OCI-LY1 (cell line): Measurements from ENCODE around the gene HSP90AA1.
"Not testable (repeated sequence)": the region's sequence is repeated elsewhere in the genome, so short reads cannot be mapped to it uniquely, and the experiment has no call there.

Experiments used
- H2AFZ ChIP-seq: fragments of 200-600 bp; sonication (generic), shearing (Covaris generic); 2 replicates; pipeline ENCODE4 v1.6.0; 2014; ENCODE audit warnings: antibody characterized with exemption, mild to moderate bottlenecking, low read length
- H3F3A ChIP-seq: fragments of 200-600 bp; sonication (generic), shearing (Covaris generic); 2 replicates; pipeline ENCODE4 v1.6.0; 2014; ENCODE audit warnings: mild to moderate bottlenecking, antibody characterized with exemption, low read length, moderate library complexity; ENCODE audit not compliant: insufficient read depth
- H3K27ac ChIP-seq: fragments of 200-600 bp; sonication (generic); 2 replicates; pipeline ENCODE4 v1.5.1; 2014; ENCODE audit warnings: low read length, mixed run types, mild to moderate bottlenecking, low read depth; ENCODE audit not compliant: poor library complexity, severe bottlenecking
- H3K27me3 ChIP-seq: fragments of 200-600 bp; sonication (generic); 2 replicates; pipeline ENCODE4 v1.6.0; 2014; ENCODE audit warnings: antibody characterized with exemption, mild to moderate bottlenecking, low read length, moderate library complexity; ENCODE audit not compliant: insufficient read depth
- H3K36me3 ChIP-seq: fragments of 200-600 bp; sonication (generic); 2 replicates; pipeline ENCODE4 v1.6.1; 2014; ENCODE audit warnings: mild to moderate bottlenecking, antibody characterized with exemption, low read length, moderate library complexity, mixed read lengths; ENCODE audit not compliant: insufficient read depth
- H3K4me1 ChIP-seq: fragments of 200-600 bp; sonication (generic); 2 replicates; pipeline ENCODE4 v1.5.1; 2014; ENCODE audit warnings: mild to moderate bottlenecking, low read length, moderate library complexity; ENCODE audit not compliant: insufficient read depth, severe bottlenecking
- H3K4me2 ChIP-seq: fragments of 200-600 bp; sonication (generic), shearing (Covaris generic); 2 replicates; pipeline ENCODE4 v1.6.1; 2014; ENCODE audit warnings: low read length
- H3K4me3 ChIP-seq: fragments of 200-600 bp; sonication (generic); 2 replicates; pipeline ENCODE4 v1.5.1; 2014; ENCODE audit warnings: low read length, low read depth, mild to moderate bottlenecking, mixed read lengths; ENCODE audit not compliant: poor library complexity, severe bottlenecking
- H3K79me2 ChIP-seq: fragments of 200-600 bp; shearing (Covaris generic); 2 replicates; pipeline ENCODE4 v1.6.1; 2016; ENCODE audit warnings: mixed run types, low read length, mixed read lengths; ENCODE audit not compliant: insufficient read depth
- H3K9ac ChIP-seq: fragments of 200-600 bp; sonication (generic), shearing (Covaris generic); 2 replicates; pipeline ENCODE4 v1.6.1; 2014; ENCODE audit warnings: mild to moderate bottlenecking, low read length, mixed read lengths
- H3K9me2 ChIP-seq: fragments of 200-600 bp; sonication (generic), shearing (Covaris generic); 2 replicates; pipeline ENCODE4 v1.6.1; 2014; ENCODE audit warnings: low read depth, mild to moderate bottlenecking, low read length, mixed read lengths
- H3K9me3 ChIP-seq: fragments of 200-600 bp; shearing (Covaris generic); 2 replicates; pipeline ENCODE4 v1.6.1; 2014; ENCODE audit warnings: low read length, mixed read lengths
- H4K20me1 ChIP-seq: fragments of 200-600 bp; sonication (generic), shearing (Covaris generic); 2 replicates; pipeline ENCODE4 v1.6.0; 2016; ENCODE audit warnings: mild to moderate bottlenecking, low read length; ENCODE audit not compliant: insufficient read depth
- EZH2 ChIP-seq: fragments of 200-600 bp; sonication (generic), shearing (Covaris generic); IDR thresholded peaks from 2 replicates; pipeline ENCODE4 v1.8.0; 2017; ENCODE audit warnings: borderline replicate concordance, mixed run types, mild to moderate bottlenecking, antibody characterized with exemption, low read length, moderate library complexity, mixed read lengths
- TF ChIP-seq, protein P1 (sequence below): fragments of 200-600 bp; sonication (generic), shearing (Covaris generic); IDR thresholded peaks from 2 replicates; pipeline ENCODE4 v1.5.1; 2017; ENCODE audit warnings: mild to moderate bottlenecking, antibody characterized with exemption, low read length, moderate library complexity, mixed read lengths

The HSP90AA1 gene

GRCh38 chr14:102086972-102087761 is at the start of gene HSP90AA1:
HSP90AA1 (minus strand) TSS chr14:102087044; CDS start chr14:102086378, 666 bp downstream.
- Histone ChIP-seq H3K36me3 (peaks cover 42% of the 10 kb centered on the region), H3K27me3 (no peaks in the 10 kb centered on the region), H3K27ac (peak within 1 kb of the TSS; percentile 73), H3K9me2 (no peaks in the 10 kb centered on the region), H4K20me1 (no peaks in the 10 kb centered on the region), H3K9ac (peak within 1 kb of the TSS; percentile 94), H3K4me3 (peak within 1 kb of the TSS; percentile 91), H3K9me3 (no peaks in the 10 kb centered on the region), H3K79me2 (peaks cover 16% of the 10 kb centered on the region), H3K4me1 (peaks cover 52% of the 10 kb centered on the region), H2AFZ (no peak within 1 kb of the TSS), H3K4me2 (peak within 1 kb of the TSS; percentile 87), H3F3A (no peaks in the 10 kb centered on the region)
- no peak for TF ChIP-seq EZH2
- TF ChIP-seq, protein P1, sequence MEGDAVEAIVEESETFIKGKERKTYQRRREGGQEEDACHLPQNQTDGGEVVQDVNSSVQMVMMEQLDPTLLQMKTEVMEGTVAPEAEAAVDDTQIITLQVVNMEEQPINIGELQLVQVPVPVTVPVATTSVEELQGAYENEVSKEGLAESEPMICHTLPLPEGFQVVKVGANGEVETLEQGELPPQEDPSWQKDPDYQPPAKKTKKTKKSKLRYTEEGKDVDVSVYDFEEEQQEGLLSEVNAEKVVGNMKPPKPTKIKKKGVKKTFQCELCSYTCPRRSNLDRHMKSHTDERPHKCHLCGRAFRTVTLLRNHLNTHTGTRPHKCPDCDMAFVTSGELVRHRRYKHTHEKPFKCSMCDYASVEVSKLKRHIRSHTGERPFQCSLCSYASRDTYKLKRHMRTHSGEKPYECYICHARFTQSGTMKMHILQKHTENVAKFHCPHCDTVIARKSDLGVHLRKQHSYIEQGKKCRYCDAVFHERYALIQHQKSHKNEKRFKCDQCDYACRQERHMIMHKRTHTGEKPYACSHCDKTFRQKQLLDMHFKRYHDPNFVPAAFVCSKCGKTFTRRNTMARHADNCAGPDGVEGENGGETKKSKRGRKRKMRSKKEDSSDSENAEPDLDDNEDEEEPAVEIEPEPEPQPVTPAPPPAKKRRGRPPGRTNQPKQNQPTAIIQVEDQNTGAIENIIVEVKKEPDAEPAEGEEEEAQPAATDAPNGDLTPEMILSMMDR: no peak

GRCh38 chr14:102135456-102135855 is 48.6 kb upstream of the HSP90AA1 start:
- H3K9ac ChIP-seq, H3F3A ChIP-seq, H3K4me2 ChIP-seq, H3K4me3 ChIP-seq, H3K27me3 ChIP-seq, H3K9me3 ChIP-seq, H3K27ac ChIP-seq, H3K36me3 ChIP-seq, H4K20me1 ChIP-seq, H2AFZ ChIP-seq, H3K9me2 ChIP-seq: not testable (repeated sequence)
- Histone ChIP-seq H3K4me1 (peaks cover 10% of the 10 kb centered on the region), H3K79me2 (peaks cover 12% of the 10 kb centered on the region)

DNA sequence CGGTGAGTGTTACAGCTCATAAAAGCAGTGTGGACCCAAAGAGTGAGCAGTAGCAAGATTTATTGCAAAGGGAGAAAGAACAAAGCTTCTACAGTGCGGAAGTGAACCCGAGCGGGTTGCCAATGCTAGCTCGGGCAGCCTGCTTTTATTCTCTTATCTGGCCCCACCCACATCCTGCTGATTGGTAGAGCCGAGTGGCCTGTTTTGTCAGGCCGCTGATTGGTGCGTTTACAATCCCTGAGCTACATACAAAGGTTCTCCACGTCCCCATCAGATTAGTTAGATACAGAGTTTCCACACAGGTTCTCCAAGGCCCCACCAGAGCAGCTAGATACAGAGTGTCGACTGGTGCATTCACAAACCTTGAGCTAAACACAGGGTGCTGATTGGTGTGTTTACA is 47.9 kb upstream of the HSP90AA1 start:
- not testable (repeated sequence) for H3K9me2 ChIP-seq, H3K9me3 ChIP-seq, H4K20me1 ChIP-seq, H3K27ac ChIP-seq, H3K4me2 ChIP-seq, H3K9ac ChIP-seq, H3F3A ChIP-seq, H3K27me3 ChIP-seq, H3K79me2 ChIP-seq, H2AFZ ChIP-seq, H3K4me3 ChIP-seq, H3K36me3 ChIP-seq
- H3K4me1 ChIP-seq: peaks cover 10% of the 10 kb centered on the region

- H3K9ac ChIP-seq, H3K27ac ChIP-seq, H2AFZ ChIP-seq, H3F3A ChIP-seq, H3K9me3 ChIP-seq, H3K4me2 ChIP-seq, H3K36me3 ChIP-seq, H4K20me1 ChIP-seq, H3K27me3 ChIP-seq, H3K9me2 ChIP-seq, H3K4me3 ChIP-seq, H3K79me2 ChIP-seq: not testable (repeated sequence)
- peaks cover 10% of the 10 kb centered on the region for H3K4me1 ChIP-seq
These were observed 47.2 kb upstream of the HSP90AA1 start for GRCh38 chr14:102134021-102134420.
